H1 (cell line): ENCODE data around the gene FAM184B. TPM values are rescaled to one million over a fixed set of nuclear protein-coding genes. Genes with fewer than 3 reads are reported as not detected.

Experiments used
- CTCF ChIP-seq, 3 experiments: IDR thresholded peaks; 1 replicate in 2 of 3; 2 replicates in 1 of 3; pipeline versions ENCODE4 v1.5.1 to v1.6.1; 2011; ENCODE audit warnings: low read length in 3 of 3, mild to moderate bottlenecking in 3 of 3, inconsistent platforms in 2 of 3, low read depth in 1 of 3, moderate library complexity in 1 of 3; ENCODE audit not compliant: insufficient read depth in 1 of 3; ENCODE audit errors: control extremely low read depth in 1 of 3
- GTF2F1 ChIP-seq: IDR thresholded peaks from 2 replicates; pipeline ENCODE4 v1.6.1; 2012; ENCODE audit warnings: low read depth, low read length, improper control_type of control experiment, borderline replicate concordance
- TCF12 ChIP-seq: IDR thresholded peaks from 2 replicates; pipeline ENCODE4 v1.6.1; 2011; ENCODE audit warnings: low read depth, mild to moderate bottlenecking, low read length
- polyA plus RNA-seq, 7 experiments: library from polyadenylated mRNA; depleted of rRNA in 3 of 7; stranded (reverse) in 5 of 7; unstranded in 2 of 7; fragments of >200 nt in 5 of 7; fragments of 200-250 nt in 2 of 7; gene quantifications; 1 replicate in 5 of 7; 2 replicates in 1 of 7; 4 replicates in 1 of 7; pipeline versions ENCODE4 v1.2.1 to v1.2.3, GENCODE V29; 2011 to 2013; ENCODE audit warnings: missing spikeins in 2 of 7, mixed read lengths in 2 of 7
- total RNA-seq: library from RNA; stranded (reverse); fragmentation: NEBNext Ultra II Directional; extraction: Animal tissue kit (Norgen Biotek cat#: 25700); gene quantifications from 2 replicates; pipeline ENCODE4 v1.2.1, GENCODE V29; 2021

The FAM184B gene
- total and polyA plus RNA-seq, 2 of the 8 experiments (the other 6 are each of a cell fraction or from before 2014, with no cell fraction given), result 0.05 to 0.39 TPM

GRCh38 chr4:17705107-17705506, 76.3 kb downstream of the FAM184B start (continued):
- TF ChIP-seq CTCF (IDR thresholded peaks at IDR 0.05; ENCODE audit: control extremely low read depth in 1 of 3, insufficient read depth in 1 of 3, low read depth in 1 of 3, low read length in 3 of 3), result no peak
- no peak for TF ChIP-seq GTF2F1
- TF ChIP-seq TCF12, result no peak
